HG03354 (cell line): ENCODE measurements around the gene TICAM2.
A peak's percentile ranks its signal among the peaks of the same experiment; 100 is the strongest.
"Not testable (repeated sequence)": the region's sequence is repeated elsewhere in the genome, so short reads cannot be mapped to it uniquely, and the experiment has no call there.

Experiments
- ATAC-seq: cut with Tn5 transposase; IDR thresholded peaks from one replicate; pipeline ENCODE4 v1.9.1; 2021; ENCODE audit warnings: mild to moderate bottlenecking; ENCODE audit not compliant: unreplicated experiment, poor library complexity, severe bottlenecking

TICAM2 gene

GRCh38 chr5:115601701-115602590, at the start of gene TICAM2:
Gene TICAM2 (minus strand): TSS chr5:115602479. CDS start chr5:115581256, 21,223 bp downstream.
- peak; percentile 84 for ATAC-seq

GRCh38 chr5:115649541-115649940, 47.3 kb upstream of the TICAM2 start:
- no peak for ATAC-seq

- ATAC-seq = no peak
These were observed 45.8 kb upstream of the TICAM2 start for GRCh38 chr5:115648056-115648455.

GRCh38 chr5:115645386-115645785, 43.1 kb upstream of the TICAM2 start:
- not testable (repeated sequence) for ATAC-seq

- no peak for ATAC-seq
These were observed 41.8 kb upstream of the TICAM2 start for GRCh38 chr5:115644046-115644445.

GRCh38 chr5:115641948-115642347, 39.7 kb upstream of the TICAM2 start:
- no peak for ATAC-seq

- no peak for ATAC-seq
These were observed 38.0 kb upstream of the TICAM2 start for GRCh38 chr5:115640274-115640673.

GRCh38 chr5:115639377-115639776, 37.1 kb upstream of the TICAM2 start:
- no peak for ATAC-seq

GRCh38 chr5:115637507-115637906, 35.2 kb upstream of the TICAM2 start:
- no peak for ATAC-seq

GRCh38 chr5:115636008-115636407, 33.7 kb upstream of the TICAM2 start:
- ATAC-seq = no peak

- ATAC-seq = peak; percentile 81
These were observed 32.3 kb upstream of the TICAM2 start for GRCh38 chr5:115634343-115635132.

- no peak for ATAC-seq
These were observed 27.6 kb upstream of the TICAM2 start for GRCh38 chr5:115629903-115630302.

GRCh38 chr5:115627295-115627865, 25.1 kb upstream of the TICAM2 start:
- ATAC-seq = no peak

GRCh38 chr5:115626445-115626823, 24.2 kb upstream of the TICAM2 start:
- ATAC-seq = peak; percentile 30

- peak; percentile 91 for ATAC-seq
These were observed 23.5 kb upstream of the TICAM2 start, which contains the start of gene TMED7 for GRCh38 chr5:115625579-115626444. Gene TMED7 (minus strand): TSS chr5:115626036. CDS start chr5:115625792, 244 bp downstream.

- ATAC-seq = no peak
These were observed 22.7 kb upstream of the TICAM2 start for GRCh38 chr5:115624994-115625393.

GRCh38 chr5:115623658-115624057, 21.4 kb upstream of the TICAM2 start:
- ATAC-seq = no peak

GRCh38 chr5:115621365-115621900, 19.2 kb upstream of the TICAM2 start:
- ATAC-seq = no peak

- no peak for ATAC-seq
These were observed 14.6 kb upstream of the TICAM2 start for GRCh38 chr5:115616892-115617291.
